Panc1 (cell line): ENCODE results near the gene GRHL3. TPM values are rescaled to one million over a fixed set of nuclear protein-coding genes. Genes with fewer than 3 reads are reported as not detected.
A peak's percentile ranks its signal among the peaks of the same experiment; 100 is the strongest.
"Not testable (repeated sequence)": the region's sequence is repeated elsewhere in the genome, so short reads cannot be mapped to it uniquely, and the experiment has no call there.

Source experiments
- ATAC-seq: fragments of 200-7000 bp; cut with Tn5 transposase; 2 replicates; pipeline ENCODE4 v1.9.1; 2020; ENCODE audit warnings: mild to moderate bottlenecking, moderate library complexity
- BruUV-seq: library from RNA; stranded (reverse); fragments of 400-500 nt; replicated peaks from 2 replicates; lab custom pipeline; 2021; lab: Mats Ljungman, UMichigan
- CTCF ChIA-PET: fragments of 300-600 bp; sonication (Branson Sonifier 250); formaldehyde crosslinking; loops from one replicate; lab custom pipeline; 2022; ENCODE audit warnings: antibody characterized with exemption; lab: Charles Lee
- POLR2A ChIA-PET: fragments of 300-600 bp; sonication (Branson Sonifier 250); formaldehyde crosslinking; loops from one replicate; lab custom pipeline; 2022; ENCODE audit warnings: antibody characterized with exemption; lab: Charles Lee
- DNase-seq: peaks from one replicate; pipeline ENCODE4 v3.0.0-alpha.2; 2010; ENCODE audit warnings: low read depth, low spot score
- H3K27ac ChIP-seq: 2 replicates; pipeline ENCODE4 v1.5.1; 2011; ENCODE audit warnings: mild to moderate bottlenecking, low read length, inconsistent platforms
- H3K27me3 ChIP-seq: fragments of 200-500 bp; sonication (Bioruptor generic); 2 replicates; pipeline ENCODE4 v1.6.0; 2014; ENCODE audit warnings: low read length, inconsistent platforms; ENCODE audit not compliant: control insufficient read depth, insufficient read depth
- H3K36me3 ChIP-seq: fragments of 200-500 bp; sonication (Bioruptor generic); 2 replicates; pipeline ENCODE4 v1.5.1; 2014; ENCODE audit warnings: inconsistent platforms, mild to moderate bottlenecking, low read length, moderate library complexity; ENCODE audit not compliant: control insufficient read depth, insufficient read depth
- H3K4me1 ChIP-seq: 2 replicates; pipeline ENCODE4 v1.5.1; 2011; ENCODE audit warnings: inconsistent platforms, mild to moderate bottlenecking, low read length, moderate library complexity; ENCODE audit not compliant: control insufficient read depth, insufficient read depth
- H3K4me3 ChIP-seq, 2 experiments: 2 replicates each; pipeline ENCODE4 v1.5.1; 2011 to 2012; ENCODE audit warnings: low read depth in 2 of 2, low read length in 2 of 2, mild to moderate bottlenecking in 2 of 2, inconsistent platforms in 1 of 2, moderate library complexity in 1 of 2
- H3K9me3 ChIP-seq: fragments of 200-500 bp; sonication (Bioruptor generic); 2 replicates; pipeline ENCODE4 v1.5.1; 2014; ENCODE audit warnings: low read depth, mild to moderate bottlenecking, inconsistent platforms, low read length, moderate library complexity; ENCODE audit not compliant: control insufficient read depth, insufficient read depth
- CTCF ChIP-seq: fragments of 450-650 bp; IDR thresholded peaks from 2 replicates; pipeline ENCODE4 v1.5.1; 2017; ENCODE audit warnings: mild to moderate bottlenecking
- POLR2AphosphoS5 ChIP-seq: IDR thresholded peaks from 2 replicates; pipeline ENCODE4 v1.6.1; 2012; ENCODE audit warnings: mild to moderate bottlenecking, low read depth, low read length, moderate library complexity
- SIN3A ChIP-seq: IDR thresholded peaks from 2 replicates; pipeline ENCODE4 v1.6.1; 2012; ENCODE audit warnings: low read depth, mild to moderate bottlenecking, low read length, moderate library complexity, borderline replicate concordance; ENCODE audit not compliant: insufficient read depth
- TCF7L2 ChIP-seq: IDR thresholded peaks from 2 replicates; pipeline ENCODE4 v1.6.1; 2011; ENCODE audit warnings: mild to moderate bottlenecking, low read depth, low read length, inconsistent platforms
- in situ Hi-C: cut with HindIII; loops from 2 replicates; pipeline ENCODE4 v1.10.0; 2016; ENCODE audit warnings: low sequenced_read_pairs, low pct_unique_long_range_greater_than_20kb
- intact Hi-C: fragments of 100-400 bp; cut with micrococcal nuclease; formaldehyde crosslinking; loops from one replicate; pipeline ENCODE4 v1.10.0; 2022; ENCODE audit not compliant: unreplicated experiment
- total RNA-seq: library from RNA; stranded (reverse); gene quantifications from one replicate; pipeline ENCODE4 v1.2.1, GENCODE V29; 2021; ENCODE audit not compliant: unreplicated experiment
- TF ChIP-seq, protein P1 (sequence below), 2 experiments: IDR thresholded peaks; 2 replicates each; pipeline ENCODE4 v1.6.1; 2011 to 2012; ENCODE audit warnings: low read depth in 2 of 2, control low read depth in 1 of 2, low read length in 1 of 2, mild to moderate bottlenecking in 1 of 2, moderate library complexity in 1 of 2; ENCODE audit not compliant: insufficient read depth in 1 of 2

The GRHL3 gene
- total RNA-seq, 1 experiment from 2014 or later, result 16.7 TPM

DNA sequence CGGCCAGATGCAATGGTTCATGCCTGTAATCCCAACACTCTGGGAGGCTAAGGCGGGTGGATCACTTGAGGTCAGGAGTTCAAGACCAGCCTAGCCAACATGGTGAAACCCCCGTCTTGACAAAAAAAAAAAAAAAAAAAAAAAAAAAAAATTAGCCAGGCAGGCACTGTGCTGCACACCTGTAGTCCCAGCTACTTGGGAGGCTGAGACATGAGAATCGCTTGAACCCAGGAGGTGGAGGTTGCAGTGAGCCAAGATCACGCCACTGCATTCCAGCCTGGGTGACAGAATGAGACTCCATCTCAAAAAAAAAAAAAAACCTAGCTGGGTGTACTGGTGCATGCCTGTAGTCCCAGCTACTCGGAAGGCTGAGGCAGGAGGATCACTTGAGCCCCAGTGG lies 31.4 kb upstream of the GRHL3 start:
- H3K9me3 ChIP-seq, DNase-seq, ATAC-seq, BruUV-seq, intact Hi-C loops, H3K4me3 ChIP-seq, H3K36me3 ChIP-seq, CTCF ChIA-PET, H3K27ac ChIP-seq, H3K27me3 ChIP-seq, in situ Hi-C loops: not testable (repeated sequence)
- peaks cover 42% of the 10 kb centered on the region for H3K4me1 ChIP-seq
- POLR2A ChIA-PET, result interaction anchor here (0.6 kb wide), 1 partner anchor 302 kb away, joined by 3 read pairs; no protein-coding TSS in a partner anchor

DNA sequence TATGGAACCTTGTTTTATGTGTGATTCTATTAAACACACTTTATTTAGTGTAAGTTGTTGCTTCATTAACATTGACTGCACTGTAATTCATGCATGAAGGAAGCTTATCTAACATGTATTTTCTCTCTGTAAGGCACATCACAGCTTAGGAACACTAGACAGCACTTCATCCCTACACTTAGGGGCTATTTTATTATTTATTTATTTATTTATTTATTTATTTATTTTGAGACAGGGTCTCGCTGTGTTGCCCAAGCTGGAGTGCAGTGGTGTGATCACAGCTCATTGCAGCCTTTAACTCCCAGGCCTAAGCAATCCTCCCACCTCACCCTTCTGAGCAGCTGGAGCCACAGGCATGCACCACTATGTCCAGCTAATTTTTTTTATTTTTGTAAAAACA lies 30.7 kb upstream of the GRHL3 start:
- H3K4me3 ChIP-seq, result no peak overlapping the region
- intact Hi-C loops (no loop called here), in situ Hi-C loops (no loop called here)
- ATAC-seq, result no peak
- H3K27me3 ChIP-seq, result no peaks in the 10 kb centered on the region
- H3K9me3 ChIP-seq, result no peaks in the 10 kb centered on the region
- H3K36me3 ChIP-seq, result no peaks in the 10 kb centered on the region
- H3K4me1 ChIP-seq, result peaks cover 35% of the 10 kb centered on the region
- no peak for DNase-seq
- CTCF ChIA-PET, result interaction anchor here (0.7 kb wide), 1 partner anchor 102 kb away, joined by 3 read pairs; no protein-coding TSS in a partner anchor
- H3K27ac ChIP-seq, result no peak overlapping the region
- POLR2A ChIA-PET, result interaction anchor here (0.6 kb wide), 1 partner anchor 303 kb away, joined by 3 read pairs; no protein-coding TSS in a partner anchor
- TF ChIP-seq, protein P1, sequence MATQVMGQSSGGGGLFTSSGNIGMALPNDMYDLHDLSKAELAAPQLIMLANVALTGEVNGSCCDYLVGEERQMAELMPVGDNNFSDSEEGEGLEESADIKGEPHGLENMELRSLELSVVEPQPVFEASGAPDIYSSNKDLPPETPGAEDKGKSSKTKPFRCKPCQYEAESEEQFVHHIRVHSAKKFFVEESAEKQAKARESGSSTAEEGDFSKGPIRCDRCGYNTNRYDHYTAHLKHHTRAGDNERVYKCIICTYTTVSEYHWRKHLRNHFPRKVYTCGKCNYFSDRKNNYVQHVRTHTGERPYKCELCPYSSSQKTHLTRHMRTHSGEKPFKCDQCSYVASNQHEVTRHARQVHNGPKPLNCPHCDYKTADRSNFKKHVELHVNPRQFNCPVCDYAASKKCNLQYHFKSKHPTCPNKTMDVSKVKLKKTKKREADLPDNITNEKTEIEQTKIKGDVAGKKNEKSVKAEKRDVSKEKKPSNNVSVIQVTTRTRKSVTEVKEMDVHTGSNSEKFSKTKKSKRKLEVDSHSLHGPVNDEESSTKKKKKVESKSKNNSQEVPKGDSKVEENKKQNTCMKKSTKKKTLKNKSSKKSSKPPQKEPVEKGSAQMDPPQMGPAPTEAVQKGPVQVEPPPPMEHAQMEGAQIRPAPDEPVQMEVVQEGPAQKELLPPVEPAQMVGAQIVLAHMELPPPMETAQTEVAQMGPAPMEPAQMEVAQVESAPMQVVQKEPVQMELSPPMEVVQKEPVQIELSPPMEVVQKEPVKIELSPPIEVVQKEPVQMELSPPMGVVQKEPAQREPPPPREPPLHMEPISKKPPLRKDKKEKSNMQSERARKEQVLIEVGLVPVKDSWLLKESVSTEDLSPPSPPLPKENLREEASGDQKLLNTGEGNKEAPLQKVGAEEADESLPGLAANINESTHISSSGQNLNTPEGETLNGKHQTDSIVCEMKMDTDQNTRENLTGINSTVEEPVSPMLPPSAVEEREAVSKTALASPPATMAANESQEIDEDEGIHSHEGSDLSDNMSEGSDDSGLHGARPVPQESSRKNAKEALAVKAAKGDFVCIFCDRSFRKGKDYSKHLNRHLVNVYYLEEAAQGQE (IDR thresholded peaks at IDR 0.05; ENCODE audit: insufficient read depth in 1 of 2, low read depth in 2 of 2, low read length in 1 of 2), result no peak
- no TSS peak for BruUV-seq

DNA sequence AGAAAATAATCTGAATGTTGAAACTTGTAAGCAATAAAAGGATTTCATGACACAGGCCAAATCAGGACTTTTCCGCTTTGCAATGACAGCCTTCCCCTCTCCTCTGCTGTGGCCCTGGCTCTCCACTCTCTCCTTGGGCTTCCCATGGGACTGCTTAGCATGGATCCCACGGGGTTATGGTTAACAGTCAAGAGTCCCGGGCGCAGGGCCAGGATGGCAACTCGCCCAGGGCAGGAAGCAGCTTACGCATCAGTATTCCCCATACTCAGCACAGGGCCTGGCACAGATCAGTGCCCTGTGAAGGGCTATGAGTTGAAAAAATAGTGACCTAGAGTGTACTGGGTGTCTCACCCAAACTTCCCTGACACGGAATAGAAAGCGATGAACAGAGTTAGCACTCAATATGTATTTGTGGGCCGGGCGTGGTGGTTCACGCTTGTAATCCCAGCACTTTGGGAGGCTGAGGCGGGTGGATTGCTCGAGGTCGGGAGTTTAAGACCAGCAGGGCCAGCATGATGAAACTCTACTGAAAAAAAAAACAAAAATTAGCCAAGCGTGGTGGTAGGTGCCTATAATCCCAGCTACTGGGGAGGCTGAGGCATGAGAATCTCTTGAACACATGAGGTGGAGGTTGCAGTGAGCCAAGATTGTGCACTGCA lies 29.1 kb upstream of the GRHL3 start:
- CTCF ChIA-PET, result interaction anchor here (0.6 to 0.9 kb wide), 2 partner anchors 97 to 105 kb away, joined by 5 to 10 read pairs; no protein-coding TSS in a partner anchor
- POLR2A ChIA-PET, result interaction anchor here (0.5 kb wide), 1 partner anchor 8 kb away, joined by 3 read pairs; no protein-coding TSS in a partner anchor
- intact Hi-C loops (no loop called here), in situ Hi-C loops (no loop called here)
- TF ChIP-seq, protein P1 (IDR thresholded peaks at IDR 0.05; ENCODE audit: insufficient read depth in 1 of 2, low read depth in 2 of 2, low read length in 1 of 2), result no peak
- TF ChIP-seq TCF7L2 (no peak), SIN3A (no peak), CTCF (no peak), POLR2AphosphoS5 (no peak)
- Histone ChIP-seq H3K27me3 (no peaks in the 10 kb centered on the region), H3K4me1 (peaks cover 26% of the 10 kb centered on the region), H3K27ac (peak overlapping the region; percentile 46), H3K36me3 (no peaks in the 10 kb centered on the region), H3K4me3 (no peak overlapping the region), H3K9me3 (no peaks in the 10 kb centered on the region)
- no TSS peak for BruUV-seq
- ATAC-seq (peak; percentile 89), DNase-seq (peak; percentile 78)
